ENCODE measurements around the gene UCKL1. TPM values are rescaled to one million over a fixed set of nuclear protein-coding genes. Genes with fewer than 3 reads are reported as not detected.

The UCKL1 gene
- total RNA-seq, 4 donors from 2014 or later, result 24.4 to 47.7 (median 27.1) TPM

DNA sequence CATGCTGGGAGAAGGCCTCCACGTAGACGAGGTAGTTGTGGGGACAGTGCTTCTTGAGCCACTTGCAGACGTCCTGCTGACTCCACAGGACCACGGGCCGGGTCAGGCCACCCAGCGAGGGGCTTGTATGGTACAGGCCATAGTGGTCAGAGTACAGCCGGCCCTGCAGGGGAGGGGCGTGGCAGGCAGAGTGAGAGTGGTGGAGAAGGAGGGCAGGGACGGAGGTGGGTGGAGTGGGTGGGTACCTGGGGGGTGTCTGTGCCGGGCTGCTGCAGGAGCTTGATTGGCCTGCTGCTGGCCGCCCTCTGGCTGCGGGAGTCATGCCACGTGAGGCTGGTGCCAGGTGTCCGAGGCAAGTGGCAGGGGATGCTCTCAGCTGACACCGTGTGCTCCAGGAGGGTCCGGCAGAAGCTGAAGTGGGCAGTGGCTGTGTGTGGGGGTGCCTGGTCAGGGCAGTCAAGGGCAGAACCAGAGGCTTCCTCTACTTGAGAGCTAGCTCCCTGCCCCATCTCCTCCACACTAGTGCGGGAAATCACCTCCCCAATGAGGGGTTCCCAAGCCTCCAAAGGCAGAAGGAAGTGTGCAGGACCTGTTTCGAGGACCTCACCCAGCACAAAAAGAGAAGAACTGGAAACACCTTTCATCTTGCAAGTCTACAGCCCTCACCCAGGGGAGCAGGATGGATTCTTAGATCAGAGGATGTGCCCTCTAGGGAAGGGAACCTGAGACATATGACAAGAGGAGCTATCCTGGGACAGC is 20.9 kb upstream of the UCKL1 start:
- TF ChIP-seq CTCF (IDR thresholded peaks at IDR 0.05; ENCODE audit: low read depth), result no peak

DNA sequence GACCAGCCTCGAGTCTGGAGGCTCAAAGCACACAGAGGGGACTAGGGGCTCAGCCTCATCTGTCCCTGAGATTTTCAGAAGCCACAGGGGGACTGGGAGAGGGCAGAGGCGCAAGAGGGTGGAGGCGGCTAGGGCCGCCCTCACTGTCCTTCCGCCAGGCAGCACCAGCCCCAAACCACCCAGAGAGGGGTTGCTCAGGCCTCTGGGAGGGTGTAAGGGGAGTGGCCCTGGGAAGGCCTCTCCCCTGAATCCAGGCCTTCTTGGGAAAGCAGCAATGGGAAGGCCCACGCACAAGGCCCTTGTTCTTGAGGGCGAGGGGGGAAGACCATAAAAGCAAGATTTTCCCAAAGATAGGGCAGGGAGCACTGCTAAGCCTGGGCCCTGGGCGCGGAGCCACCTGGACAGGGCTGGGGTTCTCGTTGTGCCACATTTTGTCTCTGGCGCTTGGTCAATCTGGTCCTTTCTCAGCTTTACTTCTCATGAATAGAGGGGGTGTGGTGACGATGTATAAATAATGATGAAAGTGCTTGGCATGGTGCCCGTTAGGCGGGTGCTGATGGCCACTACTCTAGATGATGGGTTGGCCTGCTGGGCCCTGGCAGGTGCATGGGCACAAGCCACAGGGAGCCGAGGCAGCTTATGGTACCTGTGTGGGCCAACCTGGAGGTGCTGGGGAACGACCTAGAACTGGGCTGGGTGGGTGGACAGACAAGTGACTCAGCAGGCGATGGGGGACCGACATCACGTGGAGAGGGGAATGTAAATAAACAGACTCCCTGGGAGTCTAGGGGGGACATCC is 18.4 kb upstream of the UCKL1 start:
- TF ChIP-seq CTCF (IDR thresholded peaks at IDR 0.05; ENCODE audit: low read depth), result no peak

DNA sequence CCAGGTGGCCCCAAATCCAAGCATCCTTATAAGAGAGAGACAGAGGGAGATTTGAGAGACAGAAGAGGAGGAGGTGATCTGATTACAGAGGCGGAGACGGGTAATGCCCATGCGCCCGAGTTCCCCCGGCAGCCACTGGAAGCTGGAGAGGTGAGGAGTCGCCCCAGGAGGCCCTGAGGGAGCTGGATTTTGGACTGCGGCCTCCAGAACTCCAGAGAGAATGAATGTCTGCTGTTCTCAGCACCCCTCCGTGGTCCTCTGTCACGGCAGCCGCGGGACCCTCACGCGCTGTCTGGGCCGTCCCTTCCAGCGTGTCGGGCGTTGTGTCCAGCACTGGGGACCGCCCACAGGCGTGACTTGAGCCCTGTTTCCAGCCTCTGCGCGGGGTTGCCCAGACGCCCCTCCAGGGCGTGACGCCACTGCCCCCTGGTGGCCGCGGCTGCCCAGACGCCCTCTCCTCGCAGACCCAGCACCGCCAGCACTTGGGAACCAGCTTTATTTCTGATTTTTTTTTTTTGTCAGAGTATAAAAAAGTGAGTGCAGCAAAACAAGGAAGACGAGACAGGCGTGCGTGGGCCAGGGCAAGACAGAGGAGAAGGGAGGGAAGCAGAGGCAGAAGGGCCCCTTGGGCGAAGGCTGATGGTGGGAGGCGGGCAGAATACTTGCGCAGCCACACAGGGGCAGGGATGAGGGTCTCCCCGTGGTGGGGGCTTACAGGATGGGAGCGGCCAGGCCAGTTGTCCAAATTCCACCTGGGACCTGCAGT is 17.6 kb upstream of the UCKL1 start:
- no peak for TF ChIP-seq CTCF (IDR thresholded peaks at IDR 0.05; ENCODE audit: low read depth)

- no peak for TF ChIP-seq CTCF (IDR thresholded peaks at IDR 0.05; ENCODE audit: low read depth)
Observed at GRCh38 chr20:63973160-63973479, 16.9 kb upstream of the UCKL1 start.

- no peak for TF ChIP-seq CTCF (IDR thresholded peaks at IDR 0.05; ENCODE audit: low read depth)
Observed at GRCh38 chr20:63972312-63973159, 16.3 kb upstream of the UCKL1 start.

- no peak for TF ChIP-seq CTCF (IDR thresholded peaks at IDR 0.05; ENCODE audit: low read depth)
Observed at GRCh38 chr20:63970714-63971431, 14.7 kb upstream of the UCKL1 start.

Measured in subcutaneous adipose tissue (tissue), 4 donors.